CD4-positive, CD25-positive, alpha-beta regulatory T cell (primary cell): Measurements from ENCODE around the gene CES5A. TPM values are rescaled to one million over a fixed set of nuclear protein-coding genes. Genes with fewer than 3 reads are reported as not detected.
A peak's percentile ranks its signal among the peaks of the same experiment; 100 is the strongest.
"Not testable (repeated sequence)": the region's sequence is repeated elsewhere in the genome, so short reads cannot be mapped to it uniquely, and the experiment has no call there.

Experiments
- ATAC-seq, 2 donors: fragments of 150-1000 bp; cut with Tn5 transposase; one replicate each; pipeline ENCODE4 v1.10.0; 2021; ENCODE audit warnings: low read depth in 2 of 2, moderate number of reproducible peaks in 2 of 2, moderate library complexity in 1 of 2
- DNase-seq, 3 donors: peaks; one replicate each; pipeline versions ENCODE4 v3.0.0 to v3.0.0-alpha.2; 2012 to 2022; ENCODE audit warnings: mixed read lengths in 1 of 3
- H3K27ac ChIP-seq: one replicate; pipeline ENCODE4 v1.7.0; 2013; ENCODE audit warnings: mild to moderate bottlenecking, low read length; ENCODE audit not compliant: insufficient read depth, poor library complexity, severe bottlenecking
- H3K27me3 ChIP-seq: one replicate; pipeline ENCODE4 v1.7.0; 2013; ENCODE audit warnings: low read length; ENCODE audit not compliant: control insufficient read depth, insufficient read depth
- H3K36me3 ChIP-seq: one replicate; pipeline ENCODE4 v1.7.0; 2013; ENCODE audit warnings: mild to moderate bottlenecking, low read length, moderate library complexity; ENCODE audit not compliant: control insufficient read depth, insufficient read depth
- H3K4me1 ChIP-seq: 2 replicates; pipeline ENCODE4 v1.7.0; 2013; ENCODE audit warnings: mild to moderate bottlenecking, low read length; ENCODE audit not compliant: insufficient read depth, control insufficient read depth, poor library complexity, severe bottlenecking
- H3K4me3 ChIP-seq: one replicate; pipeline ENCODE4 v1.7.0; 2013; ENCODE audit warnings: low read depth, mild to moderate bottlenecking, low read length, moderate library complexity
- H3K9me3 ChIP-seq, 2 experiments: 1 replicate in 1 of 2; 2 replicates in 1 of 2; pipeline ENCODE4 v1.7.0; 2013; ENCODE audit warnings: low read length in 2 of 2, mild to moderate bottlenecking in 1 of 2, moderate library complexity in 1 of 2; ENCODE audit not compliant: control insufficient read depth in 2 of 2
- H3K27ac Mint-ChIP-seq, 3 donors: one replicate each; pipeline ENCODE4 v1.8.0; 2020 to 2022; ENCODE audit warnings: mild to moderate bottlenecking in 3 of 3, mixed read lengths in 3 of 3, moderate library complexity in 2 of 3
- H3K27me3 Mint-ChIP-seq: one replicate; pipeline ENCODE4 v1.8.0; 2022; ENCODE audit warnings: mild to moderate bottlenecking, mixed read lengths
- H3K36me3 Mint-ChIP-seq: one replicate; pipeline ENCODE4 v1.8.0; 2020; ENCODE audit warnings: mixed read lengths
- H3K4me1 Mint-ChIP-seq, 4 donors: one replicate each; pipeline ENCODE4 v1.8.0; 2020 to 2022; ENCODE audit warnings: mixed read lengths in 4 of 4, mild to moderate bottlenecking in 1 of 4
- H3K4me3 Mint-ChIP-seq, 4 donors: one replicate each; pipeline ENCODE4 v1.8.0; 2020 to 2022; ENCODE audit warnings: mild to moderate bottlenecking in 4 of 4, mixed read lengths in 4 of 4, moderate library complexity in 3 of 4
- H3K9me3 Mint-ChIP-seq, 7 donors: one replicate each; pipeline ENCODE4 v1.8.0; 2020 to 2022; ENCODE audit warnings: mixed read lengths in 7 of 7, mild to moderate bottlenecking in 3 of 7, moderate library complexity in 2 of 7
- polyA plus RNA-seq, 4 donors: library from polyadenylated mRNA; unstranded; fragments of 300-500 nt; fragmentation: Illumina TruSeq; gene quantifications; one replicate each; pipeline ENCODE4 v1.2.3, GENCODE V29; 2021
- total RNA-seq: library from RNA; stranded (reverse); gene quantifications from one replicate; pipeline ENCODE4 v1.2.3, GENCODE V29; 2022

The CES5A gene
- total and polyA plus RNA-seq, 5 donors from 2014 or later: not detected

DNA sequence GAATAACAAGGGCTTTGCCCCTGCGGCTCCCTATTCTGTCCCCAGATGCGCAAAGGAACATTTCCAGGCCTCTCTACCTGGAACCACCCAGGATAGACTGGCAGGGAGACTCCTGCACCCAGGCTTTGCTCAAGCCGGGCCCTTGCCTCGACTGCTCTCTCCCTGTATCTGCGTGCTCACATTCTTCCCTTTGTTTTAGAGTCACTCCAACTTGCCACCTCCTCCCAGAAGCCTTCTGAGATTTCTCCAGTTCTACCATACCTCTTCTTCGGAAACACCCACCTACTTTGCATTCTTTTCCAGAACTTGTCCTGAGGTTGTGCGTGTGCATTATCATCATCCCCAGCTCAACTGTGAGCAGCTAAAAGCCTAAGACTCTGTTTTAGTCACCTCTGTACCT, 3.0 kb downstream of the CES5A start:
- H3K27me3 Mint-ChIP-seq: no peaks in the 10 kb centered on the region
- ATAC-seq: no peak

DNA sequence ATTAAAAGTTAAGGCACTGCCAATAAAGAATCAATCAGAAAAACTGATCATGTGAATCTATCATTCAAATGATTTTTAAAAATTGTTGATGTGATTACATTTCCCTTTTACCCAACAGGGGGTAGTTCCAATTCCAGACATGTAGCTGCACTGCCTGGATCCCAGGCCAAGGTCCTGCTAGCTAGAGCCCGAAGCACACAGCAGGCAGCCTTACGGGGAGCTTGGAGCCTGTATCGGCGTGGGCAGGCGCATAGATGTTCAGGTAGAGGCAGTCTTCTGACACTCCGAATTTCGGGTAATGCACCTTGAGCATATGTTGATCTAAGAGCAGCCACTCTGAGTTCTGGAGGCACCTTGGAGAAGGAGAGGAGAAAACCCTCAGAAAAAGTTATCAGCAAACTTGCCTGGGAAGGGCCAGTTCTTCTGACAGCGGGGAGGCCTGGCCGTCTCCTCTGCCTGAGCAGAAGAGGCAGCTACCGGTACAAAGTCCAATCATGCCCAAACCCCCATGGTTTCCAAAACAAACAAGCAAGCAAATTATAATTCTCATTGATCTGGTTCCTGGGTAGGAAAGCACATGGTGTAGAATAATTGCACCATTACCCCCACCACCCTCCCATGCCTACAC, 3.6 kb downstream of the CES5A start:
- no peak overlapping the region for H3K27ac ChIP-seq
- H3K4me3 Mint-ChIP-seq: no peak overlapping the region
- H3K4me3 ChIP-seq: no peak overlapping the region
- H3K27ac Mint-ChIP-seq: no peak overlapping the region
- H3K9me3 ChIP-seq: no peaks in the 10 kb centered on the region
- DNase-seq (no peak), ATAC-seq (no peak)
- no peaks in the 10 kb centered on the region for H3K4me1 ChIP-seq
- H3K9me3 Mint-ChIP-seq: peaks cover 0 to 6% (median 0%) of the 10 kb centered on the region in 7 donors
- H3K36me3 ChIP-seq: no peaks in the 10 kb centered on the region
- no peaks in the 10 kb centered on the region for H3K4me1 Mint-ChIP-seq
- no peaks in the 10 kb centered on the region for H3K27me3 Mint-ChIP-seq
- H3K27me3 ChIP-seq: no peaks in the 10 kb centered on the region
- H3K36me3 Mint-ChIP-seq: no peaks in the 10 kb centered on the region

More for the DNA sequence above, 3.0 kb downstream of the CES5A start:
- no peak overlapping the region for H3K27ac ChIP-seq
- no peak overlapping the region for H3K4me3 ChIP-seq
- no peaks in the 10 kb centered on the region for H3K27me3 ChIP-seq
- no peak overlapping the region for H3K4me3 Mint-ChIP-seq
- H3K4me1 Mint-ChIP-seq: no peaks in the 10 kb centered on the region
- DNase-seq: no peak
- no peaks in the 10 kb centered on the region for H3K9me3 ChIP-seq
- H3K9me3 Mint-ChIP-seq: peaks cover 0 to 6% (median 0%) of the 10 kb centered on the region in 7 donors
- H3K36me3 ChIP-seq: no peaks in the 10 kb centered on the region
- no peaks in the 10 kb centered on the region for H3K4me1 ChIP-seq
- H3K36me3 Mint-ChIP-seq: no peaks in the 10 kb centered on the region
- no peak overlapping the region for H3K27ac Mint-ChIP-seq

DNA sequence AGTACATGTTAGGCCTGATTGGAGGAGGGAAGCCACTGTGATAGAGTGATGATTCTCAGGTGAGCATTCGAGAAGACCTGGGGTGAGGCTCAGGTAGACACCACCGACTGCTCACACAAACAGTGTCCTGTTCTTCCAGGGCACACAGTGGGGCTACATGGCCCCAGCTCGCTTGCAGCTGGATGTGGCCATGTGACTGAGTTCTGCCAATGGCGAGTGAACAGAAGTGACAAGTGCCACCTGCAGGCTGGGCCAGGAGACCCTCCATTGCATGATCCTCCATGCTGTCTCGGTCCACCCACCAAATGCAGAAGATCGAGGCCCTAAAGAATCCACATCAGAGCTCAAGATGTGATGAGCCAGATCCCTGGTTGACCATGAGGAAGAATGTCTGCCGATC, 6.2 kb downstream of the CES5A start:
- no peaks in the 10 kb centered on the region for H3K27me3 Mint-ChIP-seq
- no peak overlapping the region for H3K4me3 Mint-ChIP-seq
- no peaks in the 10 kb centered on the region for H3K4me1 Mint-ChIP-seq
- DNase-seq: no peak
- H3K4me1 ChIP-seq: no peaks in the 10 kb centered on the region
- H3K36me3 Mint-ChIP-seq: no peaks in the 10 kb centered on the region
- peaks cover 0 to 6% (median 0%) of the 10 kb centered on the region in 7 donors for H3K9me3 Mint-ChIP-seq
- H3K27ac ChIP-seq: no peak overlapping the region
- no peak for ATAC-seq
- H3K27me3 ChIP-seq: no peaks in the 10 kb centered on the region
- H3K27ac Mint-ChIP-seq: no peak overlapping the region
- no peaks in the 10 kb centered on the region for H3K36me3 ChIP-seq
- no peaks in the 10 kb centered on the region for H3K9me3 ChIP-seq
- no peak overlapping the region for H3K4me3 ChIP-seq

- Mint-ChIP-seq H3K27ac (no peak overlapping the region), H3K36me3 (no peaks in the 10 kb centered on the region), H3K27me3 (no peaks in the 10 kb centered on the region), H3K4me1 (no peaks in the 10 kb centered on the region), H3K4me3 (no peak overlapping the region), H3K9me3 (peaks cover 0 to 6% (median 0%) of the 10 kb centered on the region in 7 donors)
- Histone ChIP-seq H3K27me3 (no peaks in the 10 kb centered on the region), H3K4me1 (no peaks in the 10 kb centered on the region), H3K27ac (no peak overlapping the region), H3K4me3 (no peak overlapping the region), H3K9me3 (no peaks in the 10 kb centered on the region), H3K36me3 (no peaks in the 10 kb centered on the region)
- ATAC-seq (no peak), DNase-seq (no peak)
These were observed 7.0 kb downstream of the CES5A start for GRCh38 chr16:55868137-55868536.

GRCh38 chr16:55861288-55861687, 13.9 kb downstream of the CES5A start:
- ATAC-seq (no peak), DNase-seq (no peak)
- H3K36me3 Mint-ChIP-seq: no peaks in the 10 kb centered on the region
- H3K27me3 Mint-ChIP-seq: no peaks in the 10 kb centered on the region
- H3K9me3 Mint-ChIP-seq: no peaks in the 10 kb centered on the region
- no peak overlapping the region for H3K4me3 Mint-ChIP-seq
- H3K4me1 Mint-ChIP-seq: no peaks in the 10 kb centered on the region
- H3K27me3 ChIP-seq: peaks cover 1% of the 10 kb centered on the region
- H3K27ac Mint-ChIP-seq: no peak overlapping the region
- no peaks in the 10 kb centered on the region for H3K4me1 ChIP-seq
- no peak overlapping the region for H3K27ac ChIP-seq
- H3K36me3 ChIP-seq: no peaks in the 10 kb centered on the region
- no peak overlapping the region for H3K4me3 ChIP-seq
- no peaks in the 10 kb centered on the region for H3K9me3 ChIP-seq

DNA sequence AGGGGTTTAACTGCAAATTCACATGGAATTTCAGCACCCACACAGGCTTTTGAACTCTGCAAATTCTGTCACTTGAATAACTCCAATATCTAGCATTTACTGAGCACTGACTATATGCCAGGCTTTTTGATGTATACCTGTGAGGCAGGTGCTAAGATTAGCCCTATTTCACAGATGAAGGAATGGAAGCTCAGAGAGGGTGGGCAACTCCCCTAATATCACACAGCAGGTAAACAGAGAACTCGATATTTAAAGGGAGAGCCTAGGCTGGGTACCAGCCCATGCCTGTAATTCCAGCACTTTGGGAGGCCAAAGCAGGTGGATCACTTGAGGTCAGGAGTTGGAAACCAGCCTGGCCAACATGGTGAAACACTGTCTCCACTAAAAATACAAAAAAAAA, 17.5 kb downstream of the CES5A start:
- H3K27ac Mint-ChIP-seq, H3K36me3 Mint-ChIP-seq, H3K27me3 ChIP-seq, H3K27ac ChIP-seq, H3K4me3 ChIP-seq, H3K4me1 ChIP-seq, H3K4me1 Mint-ChIP-seq, H3K9me3 ChIP-seq, DNase-seq, H3K36me3 ChIP-seq, H3K9me3 Mint-ChIP-seq, ATAC-seq: not testable (repeated sequence)
- H3K4me3 Mint-ChIP-seq: peak overlapping the region in 1 of 4 donors; percentile 83
- peaks cover 14% of the 10 kb centered on the region for H3K27me3 Mint-ChIP-seq

- H3K36me3 Mint-ChIP-seq: no peaks in the 10 kb centered on the region
- no peaks in the 10 kb centered on the region for H3K9me3 ChIP-seq
- no peak overlapping the region for H3K4me3 ChIP-seq
- peaks cover 14% of the 10 kb centered on the region for H3K27me3 Mint-ChIP-seq
- ATAC-seq: no peak
- no peak overlapping the region for H3K27ac ChIP-seq
- H3K27ac Mint-ChIP-seq: no peak overlapping the region
- no peak overlapping the region for H3K4me3 Mint-ChIP-seq
- H3K4me1 Mint-ChIP-seq: no peaks in the 10 kb centered on the region
- H3K27me3 ChIP-seq: peaks cover 1% of the 10 kb centered on the region
- no peaks in the 10 kb centered on the region for H3K36me3 ChIP-seq
- H3K4me1 ChIP-seq: no peaks in the 10 kb centered on the region
- peaks cover 0 to 3% (median 0%) of the 10 kb centered on the region in 7 donors for H3K9me3 Mint-ChIP-seq
- no peak for DNase-seq
These were observed 18.2 kb downstream of the CES5A start for GRCh38 chr16:55856950-55857349.

- DNase-seq: no peak
- Mint-ChIP-seq H3K4me1 (no peaks in the 10 kb centered on the region), H3K36me3 (no peaks in the 10 kb centered on the region), H3K4me3 (no peak overlapping the region), H3K27me3 (peaks cover 23% of the 10 kb centered on the region), H3K27ac (no peak overlapping the region), H3K9me3 (peaks cover 0 to 3% (median 0%) of the 10 kb centered on the region in 7 donors)
- no peak overlapping the region for H3K4me3 ChIP-seq
- no peaks in the 10 kb centered on the region for H3K4me1 ChIP-seq
- H3K27ac ChIP-seq: no peak overlapping the region
- H3K9me3 ChIP-seq: no peaks in the 10 kb centered on the region
- no peaks in the 10 kb centered on the region for H3K36me3 ChIP-seq
- H3K27me3 ChIP-seq: no peaks in the 10 kb centered on the region
- ATAC-seq: no peak
These were observed 22.1 kb downstream of the CES5A start for GRCh38 chr16:55853114-55853513.
